Measurements from ENCODE around the gene SLC5A2. TPM values are rescaled to one million over a fixed set of nuclear protein-coding genes. Genes with fewer than 3 reads are reported as not detected.

The SLC5A2 gene
- polyA plus RNA-seq, 3 donors = 0.04 TPM; not detected in 2

GRCh38 chr16:31439519-31439918 lies 43.4 kb upstream of the SLC5A2 start:
- Histone ChIP-seq H3K9ac (ENCODE audit: insufficient read depth, low read length, poor library complexity, severe bottlenecking) (no peak overlapping the region), H3K79me2 (ENCODE audit: insufficient read depth, low read length) (no peaks in the 10 kb centered on the region), H3K27ac (ENCODE audit: low read depth in 1 of 2, low read length in 2 of 2) (no peak overlapping the region), H3K9me3 (replicated peaks in 1 of 2; ENCODE audit: control insufficient read depth in 1 of 2, insufficient read depth in 1 of 2, low read length in 2 of 2) (no peaks in the 10 kb centered on the region), H3K36me3 (replicated peaks in 1 of 2; ENCODE audit: control insufficient read depth in 1 of 2, insufficient read depth in 2 of 2, low read length in 2 of 2) (no peaks in the 10 kb centered on the region), H3K4me2 (replicated peaks; ENCODE audit: extremely low read depth, low read length, poor library complexity, severe bottlenecking) (no peak overlapping the region), H3K27me3 (ENCODE audit: control insufficient read depth in 2 of 2, insufficient read depth in 2 of 2, low read length in 2 of 2) (no peaks in the 10 kb centered on the region), H2AFZ (ENCODE audit: insufficient read depth, low read depth, low read length, poor library complexity, severe bottlenecking) (no peak overlapping the region), H3K4me3 (replicated peaks in 1 of 3; ENCODE audit: low read depth in 2 of 3, low read length in 3 of 3) (no peak overlapping the region), H4K20me1 (ENCODE audit: insufficient read depth, low read length) (no peaks in the 10 kb centered on the region), H3K4me1 (ENCODE audit: control insufficient read depth in 1 of 2, insufficient read depth in 2 of 2, low read length in 2 of 2) (peaks cover 0 to 4% of the 10 kb centered on the region in 2 donors)
- Mint-ChIP-seq H3K4me1 (peaks cover 6% of the 10 kb centered on the region), H3K36me3 (no peaks in the 10 kb centered on the region), H3K4me3 (no peak overlapping the region), H3K27me3 (ENCODE audit: low read depth in 3 of 3) (peaks cover 2 to 10% (median 4%) of the 10 kb centered on the region in 3 donors), H3K9me3 (peaks cover 0 to 7% (median 0%) of the 10 kb centered on the region in 7 donors), H3K27ac (no peak overlapping the region)
- intact Hi-C loops (cut with micrococcal nuclease) = no loop called here
- no peak for DNase-seq
- WGBS (ENCODE audit: insufficient coverage) = no CpG with 5 or more reads among the region's 3 CpGs
- no peak for TF ChIP-seq CTCF (IDR thresholded peaks at IDR 0.05)

DNA sequence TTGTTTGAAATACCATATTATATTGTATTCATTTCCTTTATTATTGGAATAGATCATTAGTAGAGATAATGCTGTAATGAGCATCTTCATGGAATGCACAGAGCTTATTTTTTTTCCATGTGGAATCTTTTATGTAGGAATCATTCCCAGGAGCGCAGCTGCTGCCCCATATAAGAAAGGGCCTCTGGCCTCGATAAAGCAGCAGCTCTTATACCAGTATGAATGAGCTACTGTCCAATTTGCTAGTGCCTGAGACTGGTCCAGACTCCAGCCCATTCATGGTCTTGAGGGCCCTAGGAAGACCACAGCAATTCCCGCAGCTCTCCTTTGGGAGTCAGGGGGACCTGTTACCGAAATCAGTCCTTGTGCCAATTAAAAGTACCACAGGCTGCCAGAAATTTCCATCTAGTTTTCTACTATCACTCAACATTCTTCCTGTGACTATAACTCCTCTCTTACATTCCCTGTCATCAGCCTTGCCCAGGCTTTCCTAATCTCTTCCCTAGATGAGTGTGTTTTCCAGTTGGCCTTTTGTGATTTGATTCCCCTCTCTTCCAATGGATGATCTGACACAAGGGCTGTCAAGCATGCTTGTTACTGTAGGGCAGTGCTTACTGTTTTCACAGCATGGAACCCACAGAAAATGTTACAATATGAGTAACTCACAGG lies 42.3 kb upstream of the SLC5A2 start:
- intact Hi-C loops (cut with micrococcal nuclease) = loop anchor here (5.0 to 10.0 kb wide), 4 partner anchors 56 to 453 kb away; partner anchors contain the start of genes HSD3B7 (in 2 of the 2) and PYCARD (in 1 of the 2)
- H3K79me2 ChIP-seq (ENCODE audit: insufficient read depth, low read length) = no peaks in the 10 kb centered on the region
- no peak overlapping the region for H3K9ac ChIP-seq (ENCODE audit: insufficient read depth, low read length, poor library complexity, severe bottlenecking)
- H3K4me2 ChIP-seq (replicated peaks; ENCODE audit: extremely low read depth, low read length, poor library complexity, severe bottlenecking) = no peak overlapping the region
- H2AFZ ChIP-seq (ENCODE audit: insufficient read depth, low read depth, low read length, poor library complexity, severe bottlenecking) = no peak overlapping the region
- 92% methylated on average over 4 of the region's 4 CpGs for WGBS (ENCODE audit: insufficient coverage)
- peaks cover 0 to 4% of the 10 kb centered on the region in 2 donors for H3K4me1 ChIP-seq (ENCODE audit: control insufficient read depth in 1 of 2, insufficient read depth in 2 of 2, low read length in 2 of 2)
- Mint-ChIP-seq H3K36me3 (no peaks in the 10 kb centered on the region), H3K4me3 (no peak overlapping the region), H3K27ac (no peak overlapping the region), H3K27me3 (ENCODE audit: low read depth in 3 of 3) (peaks cover 2 to 10% (median 4%) of the 10 kb centered on the region in 3 donors), H3K9me3 (peaks cover 0 to 7% (median 0%) of the 10 kb centered on the region in 7 donors), H3K4me1 (peaks cover 6% of the 10 kb centered on the region)
- no peak overlapping the region for H3K4me3 ChIP-seq (replicated peaks in 1 of 3; ENCODE audit: low read depth in 2 of 3, low read length in 3 of 3)
- H3K9me3 ChIP-seq (replicated peaks in 1 of 2; ENCODE audit: control insufficient read depth in 1 of 2, insufficient read depth in 1 of 2, low read length in 2 of 2) = no peaks in the 10 kb centered on the region
- H3K27ac ChIP-seq (ENCODE audit: low read depth in 1 of 2, low read length in 2 of 2) = no peak overlapping the region
- H3K36me3 ChIP-seq (replicated peaks in 1 of 2; ENCODE audit: control insufficient read depth in 1 of 2, insufficient read depth in 2 of 2, low read length in 2 of 2) = no peaks in the 10 kb centered on the region
- H4K20me1 ChIP-seq (ENCODE audit: insufficient read depth, low read length) = no peaks in the 10 kb centered on the region
- DNase-seq = no peak
- TF ChIP-seq CTCF (IDR thresholded peaks at IDR 0.05) = no peak
- H3K27me3 ChIP-seq (ENCODE audit: control insufficient read depth in 2 of 2, insufficient read depth in 2 of 2, low read length in 2 of 2) = no peaks in the 10 kb centered on the region

All from CD14-positive monocyte (primary cell).